HepG2 (cell line): ENCODE data around the gene NACC2. TPM values are rescaled to one million over a fixed set of nuclear protein-coding genes. Genes with fewer than 3 reads are reported as not detected.

Experiments
- AKAP8 ChIP-seq: sonication (generic); formaldehyde crosslinking; IDR thresholded peaks from 2 replicates; pipeline ENCODE4 v1.5.1; 2020; ENCODE audit warnings: mild to moderate bottlenecking, missing genetic modification reagents
- ARNT2 ChIP-seq: sonication (generic); formaldehyde crosslinking; IDR thresholded peaks from 2 replicates; pipeline ENCODE4 v1.8.0; 2022; ENCODE audit warnings: mild to moderate bottlenecking, low read depth, missing genetic modification reagents, moderate library complexity
- CTCF ChIP-seq: sonication (generic); formaldehyde crosslinking; IDR thresholded peaks from 2 replicates; pipeline ENCODE4 v1.5.0; 2020; ENCODE audit warnings: mild to moderate bottlenecking, missing genetic modification reagents, moderate library complexity
- FUBP1 ChIP-seq: sonication (generic); formaldehyde crosslinking; IDR thresholded peaks from 2 replicates; pipeline ENCODE4 v1.5.1; 2020; ENCODE audit warnings: missing genetic modification reagents, mild to moderate bottlenecking, borderline replicate concordance
- GPN1 ChIP-seq: sonication (generic); formaldehyde crosslinking; IDR thresholded peaks from 2 replicates; pipeline ENCODE4 v1.5.1; 2020; ENCODE audit warnings: missing genetic modification reagents, borderline replicate concordance
- NR2F2 ChIP-seq: IDR thresholded peaks from 2 replicates; pipeline ENCODE4 v1.6.1; 2012; ENCODE audit warnings: low read depth, inconsistent platforms, borderline replicate concordance
- RBFOX2 ChIP-seq: fragments of 200-400 bp; formaldehyde crosslinking; IDR thresholded peaks from 2 replicates; pipeline ENCODE4 v1.6.1; 2017; ENCODE audit warnings: low read depth, mild to moderate bottlenecking, low read length
- SRSF9 ChIP-seq: fragments of 200-400 bp; formaldehyde crosslinking; IDR thresholded peaks from 2 replicates; pipeline ENCODE4 v1.6.1; 2018; ENCODE audit warnings: borderline replicate concordance, mild to moderate bottlenecking, low read depth, low read length; ENCODE audit not compliant: insufficient read depth, poor library complexity, severe bottlenecking
- ZBTB38 ChIP-seq: sonication (generic); formaldehyde crosslinking; IDR thresholded peaks from 2 replicates; pipeline ENCODE4 v1.5.1; 2020; ENCODE audit warnings: mild to moderate bottlenecking, missing genetic modification reagents
- ZNF256 ChIP-seq: sonication (generic); formaldehyde crosslinking; conservative IDR thresholded peaks from 2 replicates; pipeline ENCODE4 v1.4.0; 2020; ENCODE audit warnings: missing genetic modification reagents
- ZNF260 ChIP-seq: sonication (generic); formaldehyde crosslinking; IDR thresholded peaks from 2 replicates; pipeline ENCODE4 v1.4.0; 2020; ENCODE audit warnings: missing genetic modification reagents, low read depth, mild to moderate bottlenecking, borderline replicate concordance
- ZNF317 ChIP-seq: sonication (generic); formaldehyde crosslinking; IDR thresholded peaks from 2 replicates; pipeline ENCODE4 v1.5.0; 2020; ENCODE audit warnings: mild to moderate bottlenecking, missing genetic modification reagents
- ZNF672 ChIP-seq: sonication (generic); formaldehyde crosslinking; IDR thresholded peaks from 2 replicates; pipeline ENCODE4 v1.8.1; 2022; ENCODE audit warnings: missing genetic modification reagents
- ZNF772 ChIP-seq: sonication (generic); formaldehyde crosslinking; IDR thresholded peaks from 2 replicates; pipeline ENCODE4 v1.5.0; 2020; ENCODE audit warnings: mild to moderate bottlenecking, missing genetic modification reagents
- ZSCAN30 ChIP-seq: sonication (generic); formaldehyde crosslinking; IDR thresholded peaks from 2 replicates; pipeline ENCODE4 v1.5.0; 2020; ENCODE audit warnings: mild to moderate bottlenecking, missing genetic modification reagents
- ZSCAN31 ChIP-seq: sonication (generic); formaldehyde crosslinking; IDR thresholded peaks from 2 replicates; pipeline ENCODE4 v1.5.0; 2020; ENCODE audit warnings: low read depth, mild to moderate bottlenecking, missing genetic modification reagents
- polyA plus RNA-seq, 8 experiments: library from polyadenylated mRNA; depleted of rRNA in 3 of 8; stranded (reverse) in 7 of 8; unstranded in 1 of 8; fragments of >200 nt; fragmentation: Illumina TruSeq in 4 of 8; extraction: Trizol in 4 of 8; gene quantifications; 2 replicates each; pipeline versions ENCODE4 v1.2.1 to v1.2.3, GENCODE V29; 2011 to 2016; ENCODE audit warnings: low read depth in 4 of 8, missing spikeins in 1 of 8, mixed read lengths in 1 of 8; ENCODE audit not compliant: insufficient read depth in 1 of 8
- total RNA-seq, 5 experiments: library from RNA; depleted of rRNA; stranded (reverse); fragments of >200 nt; fragmentation: Illumina TruSeq; extraction: Trizol; gene quantifications; 2 replicates each; pipeline ENCODE4 v1.2.3, GENCODE V29; 2016; ENCODE audit warnings: low read depth in 1 of 5
- TF ChIP-seq, protein P1 (sequence below), 2 experiments: sonication (generic) in 1 of 2; formaldehyde crosslinking in 1 of 2; IDR thresholded peaks; 2 replicates each; pipeline versions ENCODE4 v1.6.1 to v1.9.0; 2014 to 2022; ENCODE audit warnings: antibody characterized with exemption in 1 of 2, borderline replicate concordance in 1 of 2, inconsistent platforms in 1 of 2, low read depth in 1 of 2, missing genetic modification reagents in 1 of 2
- TF ChIP-seq, protein P2 (sequence below): sonication (generic); formaldehyde crosslinking; IDR thresholded peaks from 2 replicates; pipeline ENCODE4 v1.5.0; 2020; ENCODE audit warnings: missing genetic modification reagents

Gene NACC2
- total and polyA plus RNA-seq, 2 of the 13 experiments (the other 11 are each of a cell fraction or from before 2014, with no cell fraction given) = 5.9 to 12.3 TPM

DNA sequence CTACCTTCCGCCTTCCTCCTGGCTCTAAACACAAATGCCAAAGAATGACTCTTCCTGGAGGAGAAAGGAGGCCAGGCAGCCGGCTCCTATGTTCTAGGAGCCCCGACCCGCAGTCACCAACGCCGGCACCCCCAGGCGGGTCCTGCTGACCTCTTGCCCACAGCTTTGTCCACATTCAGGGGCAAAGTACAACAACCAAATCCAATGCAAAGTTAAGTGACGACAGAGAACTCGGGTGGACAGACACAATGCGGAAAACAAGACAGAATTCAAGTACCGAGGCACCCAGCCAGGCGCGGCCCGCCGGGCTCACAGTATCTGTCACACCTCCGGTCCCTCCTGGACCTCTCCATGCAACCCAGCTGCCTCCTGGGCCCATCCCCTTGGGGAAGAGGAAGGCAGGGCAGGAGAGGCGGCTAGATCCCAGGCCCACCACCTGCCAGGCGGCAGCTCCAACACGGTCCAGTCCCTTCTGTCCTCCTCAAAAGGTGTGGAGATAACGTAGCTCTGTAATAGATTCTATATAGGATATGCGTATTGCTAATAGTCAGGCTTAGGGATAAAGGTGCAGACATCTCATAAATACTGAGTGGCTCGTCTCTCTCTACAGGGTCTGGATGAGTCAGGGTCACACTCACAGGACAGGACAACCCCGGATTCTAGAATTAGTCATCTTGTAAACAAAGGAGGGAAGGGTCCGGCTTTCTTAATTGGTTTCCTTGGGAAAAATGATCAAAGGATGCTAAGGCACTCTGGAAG lies 87.0 kb downstream of the NACC2 start (continued):
- TF ChIP-seq GPN1 (CRISPR knock-in tag) = no peak
- TF ChIP-seq, protein P1, sequence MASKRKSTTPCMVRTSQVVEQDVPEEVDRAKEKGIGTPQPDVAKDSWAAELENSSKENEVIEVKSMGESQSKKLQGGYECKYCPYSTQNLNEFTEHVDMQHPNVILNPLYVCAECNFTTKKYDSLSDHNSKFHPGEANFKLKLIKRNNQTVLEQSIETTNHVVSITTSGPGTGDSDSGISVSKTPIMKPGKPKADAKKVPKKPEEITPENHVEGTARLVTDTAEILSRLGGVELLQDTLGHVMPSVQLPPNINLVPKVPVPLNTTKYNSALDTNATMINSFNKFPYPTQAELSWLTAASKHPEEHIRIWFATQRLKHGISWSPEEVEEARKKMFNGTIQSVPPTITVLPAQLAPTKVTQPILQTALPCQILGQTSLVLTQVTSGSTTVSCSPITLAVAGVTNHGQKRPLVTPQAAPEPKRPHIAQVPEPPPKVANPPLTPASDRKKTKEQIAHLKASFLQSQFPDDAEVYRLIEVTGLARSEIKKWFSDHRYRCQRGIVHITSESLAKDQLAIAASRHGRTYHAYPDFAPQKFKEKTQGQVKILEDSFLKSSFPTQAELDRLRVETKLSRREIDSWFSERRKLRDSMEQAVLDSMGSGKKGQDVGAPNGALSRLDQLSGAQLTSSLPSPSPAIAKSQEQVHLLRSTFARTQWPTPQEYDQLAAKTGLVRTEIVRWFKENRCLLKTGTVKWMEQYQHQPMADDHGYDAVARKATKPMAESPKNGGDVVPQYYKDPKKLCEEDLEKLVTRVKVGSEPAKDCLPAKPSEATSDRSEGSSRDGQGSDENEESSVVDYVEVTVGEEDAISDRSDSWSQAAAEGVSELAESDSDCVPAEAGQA (IDR thresholded peaks at IDR 0.05; ENCODE audit: low read depth) = no peak
- TF ChIP-seq, protein P1 (CRISPR knock-in tag; IDR thresholded peaks at IDR 0.05; ENCODE audit: borderline replicate concordance) = no peak
- TF ChIP-seq AKAP8 (CRISPR knock-in tag) = no peak
- TF ChIP-seq ZBTB38 (CRISPR knock-in tag) = 0 out of 2 replicates have a peak, but pooled peaks have one; percentile 5
- TF ChIP-seq NR2F2 = peak; percentile 30; the same call in 1 of the 2 replicates
- no peak for TF ChIP-seq ZNF256 (CRISPR knock-in tag)
- TF ChIP-seq ARNT2 (CRISPR knock-in tag) = no peak
- TF ChIP-seq ZSCAN31 (CRISPR knock-in tag) = no peak
- TF ChIP-seq ZNF672 (CRISPR knock-in tag) = no peak
- TF ChIP-seq, protein P2, sequence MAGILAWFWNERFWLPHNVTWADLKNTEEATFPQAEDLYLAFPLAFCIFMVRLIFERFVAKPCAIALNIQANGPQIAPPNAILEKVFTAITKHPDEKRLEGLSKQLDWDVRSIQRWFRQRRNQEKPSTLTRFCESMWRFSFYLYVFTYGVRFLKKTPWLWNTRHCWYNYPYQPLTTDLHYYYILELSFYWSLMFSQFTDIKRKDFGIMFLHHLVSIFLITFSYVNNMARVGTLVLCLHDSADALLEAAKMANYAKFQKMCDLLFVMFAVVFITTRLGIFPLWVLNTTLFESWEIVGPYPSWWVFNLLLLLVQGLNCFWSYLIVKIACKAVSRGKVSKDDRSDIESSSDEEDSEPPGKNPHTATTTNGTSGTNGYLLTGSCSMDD = no peak
- TF ChIP-seq ZNF260 (CRISPR knock-in tag) = no peak
- no peak for TF ChIP-seq ZSCAN30 (CRISPR knock-in tag)
- no peak for TF ChIP-seq SRSF9
- TF ChIP-seq CTCF (CRISPR knock-in tag) = no peak
- peak; percentile 46 for TF ChIP-seq RBFOX2
- peak; percentile 45; the same call in 1 of the 2 replicates for TF ChIP-seq ZNF317
- no peak for TF ChIP-seq ZNF772 (CRISPR knock-in tag)
- no peak for TF ChIP-seq FUBP1 (CRISPR knock-in tag)
